GM23248 (cell line): ENCODE measurements around the gene PCSK5.

Experiments used
- EZH2 ChIP-seq: fragments of 200-600 bp; sonication (generic); IDR thresholded peaks from 2 replicates; pipeline ENCODE4 v1.6.1; 2018; ENCODE audit warnings: antibody characterized with exemption, mild to moderate bottlenecking; ENCODE audit not compliant: insufficient read depth, poor library complexity, severe bottlenecking
- EZH2phosphoT487 ChIP-seq: fragments of 200-600 bp; sonication (generic); IDR thresholded peaks from 2 replicates; pipeline ENCODE4 v1.6.1; 2018; ENCODE audit warnings: antibody characterized with exemption, moderate library complexity, mild to moderate bottlenecking, low read depth; ENCODE audit not compliant: insufficient read depth

DNA sequence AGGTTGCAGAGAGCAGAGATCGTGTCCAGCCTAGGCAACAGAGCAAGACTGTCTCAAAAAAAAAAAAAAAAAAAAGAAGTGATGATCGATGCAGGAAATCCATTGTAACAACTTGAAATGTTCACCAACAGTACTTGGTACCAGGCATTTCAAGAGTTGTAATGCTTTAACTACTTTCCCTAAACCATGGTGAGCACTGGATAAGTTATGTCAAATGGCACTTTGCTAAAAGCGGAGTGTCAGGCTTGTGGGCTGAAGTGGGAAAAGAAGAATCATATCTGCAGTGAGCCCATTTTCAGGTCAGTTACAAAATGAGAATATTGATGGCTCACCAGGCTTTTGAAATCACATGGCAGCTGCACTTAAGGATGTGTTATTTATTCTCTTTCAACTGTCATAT lies 301.5 kb downstream of the PCSK5 start:
- TF ChIP-seq EZH2phosphoT487 (no peak), EZH2 (no peak)
